Neuronal stem cell (in vitro differentiated cells): ENCODE data around the gene FBXO42.

ENCODE experiments used
- DNase-seq: peaks from one replicate; pipeline ENCODE4 v3.0.0-alpha.2; 2013; ENCODE audit warnings: low spot score
- H2AFZ ChIP-seq: one replicate; pipeline ENCODE4 v1.6.1; 2013; ENCODE audit warnings: mild to moderate bottlenecking, low read length, inconsistent platforms
- H2AK5ac ChIP-seq: 2 replicates; pipeline ENCODE4 v1.6.1; 2013; ENCODE audit warnings: low read depth, mild to moderate bottlenecking, inconsistent platforms, low read length, moderate library complexity, mixed read lengths
- H2BK120ac ChIP-seq: 2 replicates; pipeline ENCODE4 v1.6.1; 2013; ENCODE audit warnings: low read depth, mild to moderate bottlenecking, inconsistent platforms, low read length, moderate library complexity, mixed read lengths
- H2BK12ac ChIP-seq: one replicate; pipeline ENCODE4 v1.6.1; 2013; ENCODE audit warnings: low read length, inconsistent platforms
- H2BK15ac ChIP-seq: 2 replicates; pipeline ENCODE4 v1.6.1; 2013; ENCODE audit warnings: mild to moderate bottlenecking, low read length, inconsistent platforms, mixed read lengths
- H2BK5ac ChIP-seq: one replicate; pipeline ENCODE4 v1.6.1; 2013; ENCODE audit warnings: inconsistent platforms, mild to moderate bottlenecking, low read length, moderate library complexity
- H3K14ac ChIP-seq: one replicate; pipeline ENCODE4 v1.6.1; 2013; ENCODE audit warnings: low read length, inconsistent platforms
- H3K18ac ChIP-seq: 2 replicates; pipeline ENCODE4 v1.6.1; 2013; ENCODE audit warnings: low read length, inconsistent platforms
- H3K23ac ChIP-seq: 2 replicates; pipeline ENCODE4 v1.6.1; 2013; ENCODE audit warnings: low read depth, mild to moderate bottlenecking, mixed read lengths, low read length, inconsistent platforms; ENCODE audit not compliant: poor library complexity
- H3K27ac ChIP-seq: replicated peaks from 3 replicates; pipeline ENCODE4 v1.5.1; 2013; ENCODE audit warnings: low read length, inconsistent platforms
- H3K27me3 ChIP-seq, 3 experiments: 2 replicates each; pipeline ENCODE4 v1.6.1; 2013; ENCODE audit warnings: low read length in 3 of 3, mild to moderate bottlenecking in 2 of 3, inconsistent platforms in 1 of 3, low read depth in 1 of 3, mixed read lengths in 1 of 3, moderate library complexity in 1 of 3; ENCODE audit not compliant: control insufficient read depth in 3 of 3, insufficient read depth in 3 of 3
- H3K36me3 ChIP-seq, 2 donors: replicated peaks in 1 of 2; 2 replicates each; pipeline ENCODE4 v1.6.1; 2013; ENCODE audit warnings: low read length in 2 of 2; ENCODE audit not compliant: control insufficient read depth in 2 of 2, insufficient read depth in 2 of 2
- H3K4ac ChIP-seq: 2 replicates; pipeline ENCODE4 v1.6.1; 2013; ENCODE audit warnings: inconsistent platforms, mild to moderate bottlenecking, low read length, moderate library complexity
- H3K4me1 ChIP-seq, 2 donors: 1 replicate in 1 of 2; 2 replicates in 1 of 2; pipeline ENCODE4 v1.6.1; 2013; ENCODE audit warnings: low read length in 2 of 2, low read depth in 1 of 2; ENCODE audit not compliant: control insufficient read depth in 2 of 2, insufficient read depth in 1 of 2
- H3K4me2 ChIP-seq: one replicate; pipeline ENCODE4 v1.6.1; 2013; ENCODE audit warnings: mild to moderate bottlenecking, low read length, inconsistent platforms; ENCODE audit not compliant: insufficient read depth, poor library complexity, severe bottlenecking
- H3K4me3 ChIP-seq, 2 donors: 2 replicates each; pipeline ENCODE4 v1.5.1; 2013; ENCODE audit warnings: low read length in 2 of 2, mild to moderate bottlenecking in 2 of 2, inconsistent platforms in 1 of 2, moderate library complexity in 1 of 2
- H3K79me1 ChIP-seq: one replicate; pipeline ENCODE4 v1.6.1; 2013; ENCODE audit warnings: low read depth, mild to moderate bottlenecking, inconsistent platforms, low read length, moderate library complexity
- H3K9ac ChIP-seq: one replicate; pipeline ENCODE4 v1.6.1; 2013; ENCODE audit warnings: mild to moderate bottlenecking, low read depth, low read length, inconsistent platforms; ENCODE audit not compliant: poor library complexity
- H3K9me3 ChIP-seq, 2 donors: replicated peaks in 1 of 2; 2 replicates each; pipeline versions ENCODE3 to v1.6.1; 2013; ENCODE audit warnings: low read length in 2 of 2, mild to moderate bottlenecking in 2 of 2, inconsistent platforms in 1 of 2, low read depth in 1 of 2, mixed read lengths in 1 of 2, moderate library complexity in 1 of 2; ENCODE audit not compliant: control insufficient read depth in 2 of 2, insufficient read depth in 1 of 2
- H4K8ac ChIP-seq: one replicate; pipeline ENCODE4 v1.6.1; 2013; ENCODE audit warnings: low read depth, mild to moderate bottlenecking, inconsistent platforms, low read length, moderate library complexity
- H4K91ac ChIP-seq: one replicate; pipeline ENCODE4 v1.6.1; 2013; ENCODE audit warnings: low read length, low read depth, mild to moderate bottlenecking, inconsistent platforms; ENCODE audit not compliant: poor library complexity
- WGBS, 2 donors: extraction: QIAGEN DNeasy Blood & Tissue Kit; methylation state at CpG; one replicate each; pipeline ENCODE4 v1.1.7; 2013; ENCODE audit warnings: missing lambda C conversion rate in 2 of 2, mixed read lengths in 1 of 2; ENCODE audit not compliant: insufficient read length in 2 of 2, insufficient replicate concordance in 1 of 2; ENCODE audit errors: extremely low coverage in 2 of 2; 5-methylcytosine and 5-hydroxymethylcytosine counted together

Gene FBXO42

GRCh38 chr1:16352842-16353535, 709 bp upstream of the FBXO42 start:
- Histone ChIP-seq H4K8ac (peak overlapping the region; percentile 56), H2AFZ (peak overlapping the region; percentile 93), H3K27me3 (peaks cover 0 to 2% (median 0%) of the 10 kb centered on the region in 3 experiments), H2BK120ac (no peak overlapping the region), H3K9ac (peak overlapping the region; percentile 91), H3K4me2 (peak overlapping the region; percentile 57), H3K14ac (no peak overlapping the region), H3K36me3 (peaks cover 0 to 10% of the 10 kb centered on the region in 2 donors), H3K18ac (peak overlapping the region; percentile 89), H2BK5ac (no peak overlapping the region), H3K4ac (no peak overlapping the region), H3K23ac (peak overlapping the region; percentile 99), H3K79me1 (peaks cover 5% of the 10 kb centered on the region), H3K4me3 (peak overlapping the region; percentile 13 to 99), H3K27ac (peak overlapping the region; percentile 73), H3K4me1 (peaks cover 7 to 10% of the 10 kb centered on the region in 2 donors), H2BK12ac (no peak overlapping the region), H3K9me3 (no peaks in the 10 kb centered on the region), H4K91ac (no peak overlapping the region), H2AK5ac (no peak overlapping the region), H2BK15ac (no peak overlapping the region)
- DNase-seq: no peak
- no CpG with 5 or more reads among the region's 11 CpGs for WGBS, 2 donors

- Histone ChIP-seq H3K4me1 (peaks cover 7 to 10% of the 10 kb centered on the region in 2 donors), H4K8ac (no peak overlapping the region), H3K14ac (peak overlapping the region; percentile 99), H3K9ac (peak overlapping the region; percentile 99), H2BK120ac (no peak overlapping the region), H3K9me3 (no peaks in the 10 kb centered on the region), H3K4me2 (peak overlapping the region; percentile 63), H2BK5ac (peak overlapping the region; percentile 94), H3K36me3 (peaks cover 0 to 10% of the 10 kb centered on the region in 2 donors), H3K18ac (peak overlapping the region; percentile 100), H3K4me3 (peak overlapping the region; percentile 93 to 99), H3K4ac (no peak overlapping the region), H3K27ac (peak overlapping the region; percentile 76), H2BK15ac (peak overlapping the region; percentile 87), H2AK5ac (peak overlapping the region; percentile 65), H2BK12ac (no peak overlapping the region), H2AFZ (peak overlapping the region; percentile 93), H3K79me1 (peaks cover 5% of the 10 kb centered on the region), H3K23ac (peak overlapping the region; percentile 99), H3K27me3 (no peaks in the 10 kb centered on the region), H4K91ac (no peak overlapping the region)
- no CpG with 5 or more reads among the region's 20 CpGs for WGBS, 2 donors
- no peak for DNase-seq
Measured at GRCh38 chr1:16351456-16351993, 755 bp downstream of the FBXO42 start.

- WGBS, 2 donors: no CpG with 5 or more reads among the region's 2 CpGs
- Histone ChIP-seq H2BK5ac (no peak overlapping the region), H3K14ac (no peak overlapping the region), H2AK5ac (no peak overlapping the region), H3K9ac (no peak overlapping the region), H4K91ac (no peak overlapping the region), H3K4ac (no peak overlapping the region), H3K27me3 (no peaks in the 10 kb centered on the region), H3K4me2 (no peak overlapping the region), H2BK120ac (no peak overlapping the region), H4K8ac (no peak overlapping the region), H3K23ac (no peak overlapping the region), H3K4me3 (no peak overlapping the region), H3K27ac (no peak overlapping the region), H3K36me3 (peaks cover 0 to 10% of the 10 kb centered on the region in 2 donors), H2BK12ac (no peak overlapping the region), H2AFZ (no peak overlapping the region), H3K9me3 (no peaks in the 10 kb centered on the region), H2BK15ac (no peak overlapping the region), H3K4me1 (peaks cover 7 to 10% of the 10 kb centered on the region in 2 donors), H3K18ac (no peak overlapping the region), H3K79me1 (peaks cover 5% of the 10 kb centered on the region)
- DNase-seq: no peak
Measured at GRCh38 chr1:16349847-16350406, 2.4 kb downstream of the FBXO42 start.
